WTC11 (cell line): ENCODE data around the gene PDK2. TPM values are rescaled to one million over a fixed set of nuclear protein-coding genes. Genes with fewer than 3 reads are reported as not detected.

ENCODE experiments used
- ATAC-seq: fragments of 200-7000 bp; cut with Tn5 transposase; 2 replicates; pipeline ENCODE4 v1.10.0; 2021; ENCODE audit warnings: mild to moderate bottlenecking, moderate library complexity
- CTCF ChIA-PET: fragments of 300-600 bp; sonication (Branson Sonifier 250); formaldehyde crosslinking; loops from one replicate; lab custom pipeline; 2021; ENCODE audit warnings: antibody characterized with exemption; lab: Charles Lee
- POLR2A ChIA-PET: fragments of 350-600 bp; sonication (Branson Sonifier 250); formaldehyde crosslinking; loops from one replicate; lab custom pipeline; 2021; ENCODE audit warnings: antibody characterized with exemption; lab: Charles Lee
- DNase-seq: peaks from one replicate; pipeline ENCODE4 v3.0.0; 2021; ENCODE audit warnings: low spot score
- H3K27ac Mint-ChIP-seq: 2 replicates; pipeline ENCODE4 v1.8.0; 2021; ENCODE audit warnings: mixed read lengths
- H3K27me3 Mint-ChIP-seq: 2 replicates; pipeline ENCODE4 v1.8.0; 2021; ENCODE audit warnings: low read depth, mild to moderate bottlenecking, moderate library complexity, mixed read lengths
- H3K36me3 Mint-ChIP-seq: 2 replicates; pipeline ENCODE4 v1.8.0; 2021; ENCODE audit warnings: mixed read lengths
- H3K4me1 Mint-ChIP-seq: 2 replicates; pipeline ENCODE4 v1.8.0; 2022; ENCODE audit warnings: mixed read lengths
- H3K4me3 Mint-ChIP-seq: 2 replicates; pipeline ENCODE4 v1.8.0; 2021; ENCODE audit warnings: mild to moderate bottlenecking, moderate library complexity, mixed read lengths
- H3K9me3 Mint-ChIP-seq: 2 replicates; pipeline ENCODE4 v1.8.0; 2021; ENCODE audit warnings: mixed read lengths
- ATF3 ChIP-seq: sonication (generic); formaldehyde crosslinking; conservative IDR thresholded peaks from 2 replicates; pipeline ENCODE4 v1.8.1; 2022; ENCODE audit warnings: mild to moderate bottlenecking, missing genetic modification reagents
- CREM ChIP-seq: sonication (generic); formaldehyde crosslinking; IDR thresholded peaks from 2 replicates; pipeline ENCODE4 v1.8.1; 2022; ENCODE audit warnings: mild to moderate bottlenecking, missing genetic modification reagents, moderate library complexity
- EMX1 ChIP-seq: fragments of 250-450 bp; sonication (Bioruptor Pico); IDR thresholded peaks from 2 replicates; pipeline ENCODE4 v1.8.0; 2021; ENCODE audit warnings: mild to moderate bottlenecking
- ETV6 ChIP-seq: sonication (generic); formaldehyde crosslinking; IDR thresholded peaks from 2 replicates; pipeline ENCODE4 v1.8.1; 2022; ENCODE audit warnings: mild to moderate bottlenecking, missing genetic modification reagents
- FOXK1 ChIP-seq: sonication (generic); formaldehyde crosslinking; IDR thresholded peaks from 2 replicates; pipeline ENCODE4 v1.8.0; 2022; ENCODE audit warnings: mild to moderate bottlenecking, moderate library complexity, missing genetic modification reagents
- FOXP1 ChIP-seq: sonication (generic); formaldehyde crosslinking; IDR thresholded peaks from 2 replicates; pipeline ENCODE4 v1.8.0; 2022; ENCODE audit warnings: missing genetic modification reagents, mild to moderate bottlenecking, moderate library complexity, borderline replicate concordance
- JUN ChIP-seq: sonication (generic); formaldehyde crosslinking; IDR thresholded peaks from 2 replicates; pipeline ENCODE4 v1.8.0; 2023; ENCODE audit warnings: mild to moderate bottlenecking, missing genetic modification reagents
- KAT7 ChIP-seq: sonication (generic); formaldehyde crosslinking; IDR thresholded peaks from 2 replicates; pipeline ENCODE4 v1.8.1; 2023; ENCODE audit warnings: missing genetic modification reagents, mild to moderate bottlenecking, borderline replicate concordance
- NFATC4 ChIP-seq: fragments of 250-450 bp; sonication (Bioruptor Pico); IDR thresholded peaks from 2 replicates; pipeline ENCODE4 v1.9.0; 2021; ENCODE audit warnings: mild to moderate bottlenecking
- NR1H2 ChIP-seq: sonication (generic); formaldehyde crosslinking; IDR thresholded peaks from 2 replicates; pipeline ENCODE4 v1.9.0; 2021; ENCODE audit warnings: mild to moderate bottlenecking, moderate library complexity, missing genetic modification reagents
- RORB ChIP-seq: fragments of 250-450 bp; sonication (Bioruptor Pico); IDR thresholded peaks from 2 replicates; pipeline ENCODE4 v1.9.0; 2021; ENCODE audit warnings: mild to moderate bottlenecking
- SMAD3 ChIP-seq: sonication (generic); formaldehyde crosslinking; IDR thresholded peaks from 2 replicates; pipeline ENCODE4 v1.8.0; 2022; ENCODE audit warnings: missing genetic modification reagents, mild to moderate bottlenecking, borderline replicate concordance
- TEAD4 ChIP-seq: sonication (generic); formaldehyde crosslinking; IDR thresholded peaks from 2 replicates; pipeline ENCODE4 v1.8.0; 2022; ENCODE audit warnings: mild to moderate bottlenecking, missing genetic modification reagents
- ZBTB21 ChIP-seq: sonication (generic); formaldehyde crosslinking; IDR thresholded peaks from 2 replicates; pipeline ENCODE4 v1.8.1; 2023; ENCODE audit warnings: mild to moderate bottlenecking, missing genetic modification reagents, borderline replicate concordance
- ZNF281 ChIP-seq: sonication (generic); formaldehyde crosslinking; IDR thresholded peaks from 2 replicates; pipeline ENCODE4 v1.8.0; 2023; ENCODE audit warnings: mild to moderate bottlenecking, missing genetic modification reagents
- ZNF512 ChIP-seq: sonication (generic); formaldehyde crosslinking; IDR thresholded peaks from 2 replicates; pipeline ENCODE4 v1.8.1; 2022; ENCODE audit warnings: missing genetic modification reagents, borderline replicate concordance
- total RNA-seq: library from RNA; stranded (reverse); gene quantifications from 3 replicates; pipeline ENCODE4 v1.2.3, GENCODE V29; 2021
- TF ChIP-seq, protein P1 (sequence below): sonication (generic); formaldehyde crosslinking; IDR thresholded peaks from 2 replicates; pipeline ENCODE4 v1.8.1; 2023; ENCODE audit warnings: mild to moderate bottlenecking, moderate library complexity, missing genetic modification reagents
- TF ChIP-seq, protein P2 (sequence below): fragments of 250-450 bp; sonication (Bioruptor Pico); IDR thresholded peaks from 2 replicates; pipeline ENCODE4 v1.9.0; 2021; ENCODE audit warnings: moderate library complexity, mild to moderate bottlenecking, inconsistent platforms, borderline replicate concordance
- TF ChIP-seq, protein P3 (sequence below): sonication (generic); formaldehyde crosslinking; conservative IDR thresholded peaks from 2 replicates; pipeline ENCODE4 v1.8.1; 2023; ENCODE audit warnings: mild to moderate bottlenecking, low read depth, missing genetic modification reagents, moderate library complexity
- TF ChIP-seq, protein P4 (sequence below): sonication (generic); formaldehyde crosslinking; IDR thresholded peaks from 2 replicates; pipeline ENCODE4 v1.8.0; 2022; ENCODE audit warnings: mild to moderate bottlenecking, missing genetic modification reagents

Gene PDK2
- total RNA-seq, 1 experiment from 2014 or later: 16.6 TPM

DNA sequence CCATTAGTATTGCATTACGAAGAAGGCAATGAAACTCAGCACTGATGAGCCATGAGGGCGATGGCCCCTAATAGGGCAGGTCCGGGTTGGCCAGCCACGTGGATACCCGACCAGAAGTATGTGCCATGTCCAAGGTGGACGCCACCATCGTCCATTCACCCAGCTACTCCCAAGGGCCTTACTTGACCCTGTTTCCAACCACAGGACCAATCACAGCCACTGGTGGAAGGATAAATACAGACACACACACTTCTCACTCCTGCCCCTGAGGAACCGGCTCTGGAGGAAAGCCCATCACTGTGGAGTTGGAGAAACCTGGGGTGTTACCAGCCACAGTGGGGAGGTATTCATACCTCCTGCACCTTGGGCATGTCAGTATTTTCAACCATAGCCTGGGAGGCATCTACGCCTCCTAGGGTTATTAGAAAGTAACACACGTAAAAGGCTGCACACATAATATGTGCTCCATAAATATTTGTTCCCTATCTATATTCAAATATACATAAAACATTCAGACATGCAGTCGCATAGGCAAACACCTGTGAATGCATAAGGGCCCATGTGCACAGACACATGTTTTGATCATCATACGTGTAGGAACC is 44.6 kb upstream of the PDK2 start:
- no peak for DNase-seq
- ChIA-PET CTCF (interaction anchor here (0.5 kb wide), 1 partner anchor 132 kb away, joined by 4 read pairs; no protein-coding TSS in a partner anchor), POLR2A (no interaction called here)
- Mint-ChIP-seq H3K36me3 (no peaks in the 10 kb centered on the region), H3K27ac (no peak overlapping the region), H3K27me3 (peaks cover 10% of the 10 kb centered on the region), H3K4me1 (peaks cover 56% of the 10 kb centered on the region), H3K4me3 (no peak overlapping the region), H3K9me3 (no peaks in the 10 kb centered on the region)
- no peak for ATAC-seq
- TF ChIP-seq, protein P1, sequence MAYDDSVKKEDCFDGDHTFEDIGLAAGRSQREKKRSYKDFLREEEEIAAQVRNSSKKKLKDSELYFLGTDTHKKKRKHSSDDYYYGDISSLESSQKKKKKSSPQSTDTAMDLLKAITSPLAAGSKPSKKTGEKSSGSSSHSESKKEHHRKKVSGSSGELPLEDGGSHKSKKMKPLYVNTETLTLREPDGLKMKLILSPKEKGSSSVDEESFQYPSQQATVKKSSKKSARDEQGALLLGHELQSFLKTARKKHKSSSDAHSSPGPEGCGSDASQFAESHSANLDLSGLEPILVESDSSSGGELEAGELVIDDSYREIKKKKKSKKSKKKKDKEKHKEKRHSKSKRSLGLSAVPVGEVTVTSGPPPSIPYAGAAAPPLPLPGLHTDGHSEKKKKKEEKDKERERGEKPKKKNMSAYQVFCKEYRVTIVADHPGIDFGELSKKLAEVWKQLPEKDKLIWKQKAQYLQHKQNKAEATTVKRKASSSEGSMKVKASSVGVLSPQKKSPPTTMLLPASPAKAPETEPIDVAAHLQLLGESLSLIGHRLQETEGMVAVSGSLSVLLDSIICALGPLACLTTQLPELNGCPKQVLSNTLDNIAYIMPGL (CRISPR knock-in tag): no peak
- TF ChIP-seq RORB (CRISPR knock-in tag) (no peak), TEAD4 (CRISPR knock-in tag) (no peak), JUN (CRISPR knock-in tag) (no peak), FOXK1 (no peak), EMX1 (CRISPR knock-in tag) (no peak), SMAD3 (CRISPR knock-in tag) (no peak), ETV6 (no peak), ATF3 (CRISPR knock-in tag) (no peak), NR1H2 (CRISPR knock-in tag) (no peak), KAT7 (CRISPR knock-in tag) (no peak), ZBTB21 (no peak)
- TF ChIP-seq, protein P2, sequence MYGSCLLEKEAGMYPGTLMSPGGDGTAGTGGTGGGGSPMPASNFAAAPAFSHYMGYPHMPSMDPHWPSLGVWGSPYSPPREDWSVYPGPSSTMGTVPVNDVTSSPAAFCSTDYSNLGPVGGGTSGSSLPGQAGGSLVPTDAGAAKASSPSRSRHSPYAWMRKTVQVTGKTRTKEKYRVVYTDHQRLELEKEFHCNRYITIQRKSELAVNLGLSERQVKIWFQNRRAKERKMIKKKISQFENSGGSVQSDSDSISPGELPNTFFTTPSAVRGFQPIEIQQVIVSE (CRISPR knock-in tag): no peak

GRCh38 chr17:50051082-50051576 is 44.0 kb upstream of the PDK2 start:
- no peak overlapping the region for H3K4me3 Mint-ChIP-seq
- ATAC-seq: no peak
- peaks cover 10% of the 10 kb centered on the region for H3K27me3 Mint-ChIP-seq
- CTCF ChIA-PET: interaction anchor here (0.5 kb wide), 1 partner anchor 133 kb away, joined by 4 read pairs; no protein-coding TSS in a partner anchor
- H3K4me1 Mint-ChIP-seq: peaks cover 56% of the 10 kb centered on the region
- H3K9me3 Mint-ChIP-seq: no peaks in the 10 kb centered on the region
- H3K36me3 Mint-ChIP-seq: no peaks in the 10 kb centered on the region
- peak overlapping the region; percentile 74 for H3K27ac Mint-ChIP-seq
- POLR2A ChIA-PET: no interaction called here
- DNase-seq: no peak
- TF ChIP-seq NFATC4 (CRISPR knock-in tag) (no peak), ZNF281 (CRISPR knock-in tag) (0 out of 2 replicates have a peak, but pooled peaks have one; percentile 28), SMAD3 (CRISPR knock-in tag) (0 out of 2 replicates have a peak, but pooled peaks have one; percentile 26)

- peaks cover 56% of the 10 kb centered on the region for H3K4me1 Mint-ChIP-seq
- CTCF ChIA-PET: interaction anchor here (0.9 to 2.3 kb wide), 3 partner anchors 24 to 36 kb away, joined by 3 to 12 read pairs (median 5); no protein-coding TSS in a partner anchor
- no peak for ATAC-seq
- TF ChIP-seq, protein P3, sequence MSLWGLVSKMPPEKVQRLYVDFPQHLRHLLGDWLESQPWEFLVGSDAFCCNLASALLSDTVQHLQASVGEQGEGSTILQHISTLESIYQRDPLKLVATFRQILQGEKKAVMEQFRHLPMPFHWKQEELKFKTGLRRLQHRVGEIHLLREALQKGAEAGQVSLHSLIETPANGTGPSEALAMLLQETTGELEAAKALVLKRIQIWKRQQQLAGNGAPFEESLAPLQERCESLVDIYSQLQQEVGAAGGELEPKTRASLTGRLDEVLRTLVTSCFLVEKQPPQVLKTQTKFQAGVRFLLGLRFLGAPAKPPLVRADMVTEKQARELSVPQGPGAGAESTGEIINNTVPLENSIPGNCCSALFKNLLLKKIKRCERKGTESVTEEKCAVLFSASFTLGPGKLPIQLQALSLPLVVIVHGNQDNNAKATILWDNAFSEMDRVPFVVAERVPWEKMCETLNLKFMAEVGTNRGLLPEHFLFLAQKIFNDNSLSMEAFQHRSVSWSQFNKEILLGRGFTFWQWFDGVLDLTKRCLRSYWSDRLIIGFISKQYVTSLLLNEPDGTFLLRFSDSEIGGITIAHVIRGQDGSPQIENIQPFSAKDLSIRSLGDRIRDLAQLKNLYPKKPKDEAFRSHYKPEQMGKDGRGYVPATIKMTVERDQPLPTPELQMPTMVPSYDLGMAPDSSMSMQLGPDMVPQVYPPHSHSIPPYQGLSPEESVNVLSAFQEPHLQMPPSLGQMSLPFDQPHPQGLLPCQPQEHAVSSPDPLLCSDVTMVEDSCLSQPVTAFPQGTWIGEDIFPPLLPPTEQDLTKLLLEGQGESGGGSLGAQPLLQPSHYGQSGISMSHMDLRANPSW: no peak
- TF ChIP-seq CREM (CRISPR knock-in tag) (no peak), ZNF512 (CRISPR knock-in tag) (no peak), FOXP1 (CRISPR knock-in tag) (no peak)
- TF ChIP-seq, protein P4, sequence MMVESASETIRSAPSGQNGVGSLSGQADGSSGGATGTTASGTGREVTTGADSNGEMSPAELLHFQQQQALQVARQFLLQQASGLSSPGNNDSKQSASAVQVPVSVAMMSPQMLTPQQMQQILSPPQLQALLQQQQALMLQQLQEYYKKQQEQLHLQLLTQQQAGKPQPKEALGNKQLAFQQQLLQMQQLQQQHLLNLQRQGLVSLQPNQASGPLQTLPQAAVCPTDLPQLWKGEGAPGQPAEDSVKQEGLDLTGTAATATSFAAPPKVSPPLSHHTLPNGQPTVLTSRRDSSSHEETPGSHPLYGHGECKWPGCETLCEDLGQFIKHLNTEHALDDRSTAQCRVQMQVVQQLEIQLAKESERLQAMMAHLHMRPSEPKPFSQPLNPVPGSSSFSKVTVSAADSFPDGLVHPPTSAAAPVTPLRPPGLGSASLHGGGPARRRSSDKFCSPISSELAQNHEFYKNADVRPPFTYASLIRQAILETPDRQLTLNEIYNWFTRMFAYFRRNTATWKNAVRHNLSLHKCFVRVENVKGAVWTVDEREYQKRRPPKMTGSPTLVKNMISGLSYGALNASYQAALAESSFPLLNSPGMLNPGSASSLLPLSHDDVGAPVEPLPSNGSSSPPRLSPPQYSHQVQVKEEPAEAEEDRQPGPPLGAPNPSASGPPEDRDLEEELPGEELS: no peak
Observed at GRCh38 chr17:50051606-50052005, 43.5 kb upstream of the PDK2 start.

More at GRCh38 chr17:50051606-50052005, 43.5 kb upstream of the PDK2 start:
- H3K9me3 Mint-ChIP-seq: no peaks in the 10 kb centered on the region
- POLR2A ChIA-PET: no interaction called here
- H3K27me3 Mint-ChIP-seq: peaks cover 11% of the 10 kb centered on the region
- H3K4me3 Mint-ChIP-seq: no peak overlapping the region
- no peaks in the 10 kb centered on the region for H3K36me3 Mint-ChIP-seq
- no peak overlapping the region for H3K27ac Mint-ChIP-seq
- DNase-seq: no peak
